Ramos (cell line): Measurements from ENCODE around the gene ARHGAP4.

Experiments
- in situ Hi-C: fragments of 300-500 bp; cut with MboI; formaldehyde crosslinking; loops from one replicate; pipeline ENCODE4 v1.14.3; 2022; ENCODE audit warnings: low sequenced_read_pairs; ENCODE audit not compliant: unreplicated experiment

ARHGAP4 gene

DNA sequence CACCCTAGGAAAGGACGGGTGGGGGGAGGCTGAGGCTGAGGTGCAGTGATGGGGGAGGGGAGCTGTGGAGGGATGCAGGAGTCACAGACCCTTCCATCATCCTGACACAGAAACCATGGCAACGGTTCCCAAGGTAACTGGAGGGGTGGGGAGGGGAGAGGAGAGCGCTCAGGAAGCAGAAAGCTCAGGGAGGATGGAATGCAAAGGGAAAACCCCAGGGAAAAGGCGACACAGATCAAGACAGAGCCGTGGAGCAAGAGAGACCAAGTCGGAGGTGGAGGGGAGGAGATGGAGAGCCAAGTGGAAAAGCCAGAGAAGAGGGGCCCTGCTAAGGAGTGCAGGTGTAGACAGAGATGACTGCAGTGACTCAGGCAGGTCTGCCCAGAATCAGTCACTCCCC is 54.6 kb downstream of the ARHGAP4 start:
- in situ Hi-C loops, result no loop called here

DNA sequence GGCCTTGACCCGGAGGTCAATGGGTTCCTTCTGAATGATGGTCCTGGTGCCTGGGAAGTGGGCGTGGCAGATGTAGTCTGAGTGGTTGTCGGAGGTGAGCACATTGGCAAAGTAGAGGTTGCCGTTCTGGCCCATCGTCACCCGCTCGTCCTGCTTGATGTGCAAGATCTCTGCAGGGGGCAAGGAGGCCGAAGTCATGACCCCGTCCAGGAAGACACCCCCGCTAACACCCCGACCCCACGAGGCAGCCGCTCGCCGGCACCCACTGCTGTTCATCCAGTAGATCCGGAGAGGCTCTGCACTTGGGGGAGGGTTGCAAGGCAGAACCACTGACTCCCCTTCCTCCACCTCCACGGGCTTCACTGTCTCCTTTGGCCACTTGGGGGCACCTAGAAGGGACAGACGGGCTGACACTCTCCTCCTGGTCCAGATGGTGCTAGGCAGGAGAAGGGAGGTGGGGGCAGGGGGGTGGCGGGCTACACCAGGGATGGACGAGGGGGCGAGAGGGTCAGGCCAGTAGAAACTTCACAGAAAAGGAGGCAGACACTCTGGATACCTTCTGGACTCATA is 55.2 kb downstream of the ARHGAP4 start:
- in situ Hi-C loops, result no loop called here

DNA sequence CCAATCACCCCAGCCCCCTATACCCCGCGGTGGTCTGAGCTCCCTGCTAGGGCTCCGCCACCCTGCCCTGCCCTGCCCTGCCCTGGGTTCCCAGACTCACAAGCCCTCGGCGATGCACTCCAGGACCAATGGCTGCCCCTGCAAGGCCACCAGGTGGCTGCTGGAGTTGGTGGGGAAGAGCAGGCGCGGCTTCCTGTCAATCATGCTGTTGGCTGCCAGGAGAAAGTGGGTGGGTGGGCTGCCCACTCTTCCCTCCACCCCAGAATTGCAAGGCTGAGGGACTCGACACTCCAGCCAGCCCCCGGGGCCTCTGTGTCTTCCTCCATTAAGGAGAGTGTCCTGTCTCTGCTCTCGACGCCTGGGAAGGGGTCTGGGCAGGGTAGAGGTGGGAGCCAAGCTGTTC is 55.8 kb downstream of the ARHGAP4 start:
- in situ Hi-C loops, result no loop called here

DNA sequence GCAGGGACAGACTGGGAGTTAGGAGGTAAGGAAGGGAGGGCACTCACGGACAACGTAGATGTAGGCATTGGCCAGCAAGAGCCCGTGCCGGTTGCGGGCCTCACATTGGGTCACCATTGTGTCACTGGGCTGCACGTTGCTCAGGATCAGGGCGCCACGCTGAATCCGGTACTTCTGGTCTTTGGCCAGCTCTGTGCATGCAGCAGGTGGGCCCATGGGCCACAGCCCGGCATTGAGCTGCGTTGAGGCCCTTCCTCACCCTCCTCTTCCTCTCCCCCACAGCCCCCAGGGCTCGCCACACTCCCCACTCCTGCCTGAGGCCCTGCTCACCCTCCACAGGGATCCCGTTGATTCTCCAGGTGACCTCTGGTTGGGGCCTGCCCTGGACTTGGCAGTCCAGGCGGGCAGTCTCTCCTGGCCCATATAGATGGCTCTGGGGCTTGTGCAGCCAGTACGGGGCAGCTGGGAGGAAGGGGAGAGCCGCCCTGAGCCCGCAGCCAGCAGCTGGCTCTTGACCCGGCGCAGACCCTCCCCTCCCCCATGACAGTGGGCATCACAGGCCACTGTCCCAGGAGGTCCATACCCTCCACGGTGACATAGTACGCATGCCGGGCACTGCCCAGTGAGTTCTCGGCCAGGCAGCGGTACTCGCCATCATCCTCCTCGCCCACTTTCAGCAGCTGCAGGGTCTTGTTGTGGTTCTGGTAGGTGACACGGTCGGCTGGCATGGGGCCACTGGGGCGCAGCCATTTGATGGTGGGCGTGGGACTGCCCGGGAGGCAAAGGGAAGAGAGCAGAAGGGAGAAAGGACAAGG is 56.4 kb downstream of the ARHGAP4 start:
- in situ Hi-C loops, result no loop called here

DNA sequence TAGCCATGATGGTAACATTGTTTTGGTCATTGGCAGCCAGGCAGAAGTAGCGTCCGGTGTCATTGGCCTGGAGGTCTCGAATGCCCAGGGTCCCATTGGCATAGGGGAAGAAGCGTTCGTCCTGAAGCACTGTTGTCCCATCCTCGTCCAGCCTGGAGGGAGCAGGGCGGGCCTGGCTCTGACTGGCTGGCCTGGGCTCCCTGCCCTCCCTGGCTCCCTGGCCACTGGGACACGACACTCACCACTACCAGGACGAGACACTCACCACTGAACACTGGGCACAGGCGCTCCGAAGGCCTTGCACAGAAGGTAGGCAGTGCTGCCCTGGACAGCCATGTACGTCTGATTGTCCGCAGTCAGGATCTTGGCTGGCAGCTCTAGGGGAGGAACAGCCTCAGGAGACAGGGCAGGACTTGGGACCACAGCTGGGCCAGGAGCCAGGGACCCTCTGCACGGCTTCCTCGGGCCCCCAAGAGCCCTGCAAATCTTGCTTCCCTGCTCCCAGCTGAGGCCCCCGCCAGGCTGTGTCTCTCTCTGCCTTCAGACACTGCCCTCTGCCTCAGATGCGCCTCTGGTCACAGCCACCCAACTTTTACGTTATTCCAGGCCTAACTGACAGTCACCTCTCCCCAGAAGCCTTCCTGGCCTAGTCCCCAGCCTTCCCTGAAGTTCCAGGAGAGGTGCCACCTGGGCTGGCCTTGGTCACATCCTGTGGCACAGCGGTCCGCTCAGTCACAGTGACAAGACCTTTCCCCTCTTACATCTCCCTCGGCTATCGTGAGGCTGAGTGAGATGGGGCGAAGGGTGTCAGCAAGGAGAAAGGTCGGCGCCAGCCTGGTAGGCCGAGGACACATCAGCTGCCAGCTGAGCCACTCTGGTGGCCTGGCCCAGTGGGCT is 57.2 kb downstream of the ARHGAP4 start:
- in situ Hi-C loops, result no loop called here

DNA sequence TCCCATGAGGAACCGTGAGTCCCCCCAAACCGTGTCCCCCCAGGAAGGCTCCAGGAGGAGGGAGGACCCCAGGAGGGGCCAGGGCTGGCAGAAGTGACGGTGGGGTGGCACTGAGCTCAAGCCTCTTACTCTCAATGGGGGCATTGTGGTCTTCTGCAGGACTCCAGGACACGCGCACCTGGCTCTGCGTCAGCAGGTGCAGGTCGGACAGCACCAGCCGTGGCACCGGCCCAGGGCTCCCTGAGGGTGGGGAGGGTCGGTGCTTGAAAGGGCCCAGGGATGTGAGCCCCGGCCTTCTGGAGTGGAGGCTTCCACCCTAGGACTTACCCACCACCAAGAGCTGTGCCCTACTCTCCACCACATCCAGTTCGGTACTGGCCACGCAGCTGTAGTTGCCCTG is 58.4 kb downstream of the ARHGAP4 start:
- in situ Hi-C loops, result no loop called here

DNA sequence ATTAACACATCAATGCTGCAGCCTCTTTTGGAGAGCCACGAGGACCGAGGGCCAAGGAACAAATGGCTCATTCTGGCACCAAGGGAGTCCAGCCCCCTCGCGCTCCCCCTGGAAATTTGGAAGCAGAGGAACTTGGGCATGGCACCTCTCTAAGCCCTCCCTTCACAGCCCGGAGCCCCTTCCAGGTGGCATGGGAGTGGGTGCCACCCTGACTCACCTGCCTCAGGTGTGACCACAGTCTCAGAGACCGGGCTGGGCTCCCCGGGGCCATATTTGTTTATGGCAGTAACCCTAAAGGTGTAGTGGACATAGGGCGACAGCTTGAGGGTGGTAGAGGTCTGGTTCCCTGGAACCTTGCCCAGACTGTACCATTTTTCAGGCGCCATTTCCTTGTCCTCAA is 58.9 kb downstream of the ARHGAP4 start:
- in situ Hi-C loops, result no loop called here

DNA sequence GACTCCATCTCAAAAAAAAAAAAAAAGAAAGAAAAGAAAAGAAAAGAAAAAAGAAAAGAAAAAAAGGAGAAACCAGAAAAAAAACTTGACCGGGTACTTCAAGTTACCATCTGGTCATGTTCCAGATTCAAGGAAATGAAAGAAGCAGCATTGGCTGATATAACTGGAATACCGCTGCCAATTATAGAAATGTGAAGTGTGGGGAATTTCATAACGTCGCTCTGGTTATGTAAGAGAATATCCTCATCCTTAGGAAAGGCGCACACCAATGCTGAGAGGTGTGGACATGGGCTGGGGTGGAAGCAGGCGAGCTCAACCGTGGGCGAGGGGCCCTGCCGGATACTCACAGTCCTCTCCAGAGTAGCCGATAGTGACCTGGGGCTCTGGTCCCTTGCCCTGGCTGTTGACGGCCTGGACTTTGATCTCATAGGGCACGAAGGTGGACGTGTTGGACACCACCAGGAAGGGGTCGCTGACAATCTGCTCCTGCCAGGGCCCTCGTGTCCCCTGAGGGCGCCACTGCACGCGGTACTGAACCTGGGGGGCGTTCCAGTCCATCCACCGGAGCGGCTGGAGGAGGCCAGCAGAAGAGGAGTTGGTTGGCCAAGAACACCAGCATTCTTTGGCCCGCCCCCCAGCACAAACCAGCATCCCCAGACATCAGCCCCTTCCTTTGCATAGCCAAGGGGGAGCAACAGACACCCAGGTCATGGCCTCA is 59.6 kb downstream of the ARHGAP4 start:
- in situ Hi-C loops, result no loop called here

DNA sequence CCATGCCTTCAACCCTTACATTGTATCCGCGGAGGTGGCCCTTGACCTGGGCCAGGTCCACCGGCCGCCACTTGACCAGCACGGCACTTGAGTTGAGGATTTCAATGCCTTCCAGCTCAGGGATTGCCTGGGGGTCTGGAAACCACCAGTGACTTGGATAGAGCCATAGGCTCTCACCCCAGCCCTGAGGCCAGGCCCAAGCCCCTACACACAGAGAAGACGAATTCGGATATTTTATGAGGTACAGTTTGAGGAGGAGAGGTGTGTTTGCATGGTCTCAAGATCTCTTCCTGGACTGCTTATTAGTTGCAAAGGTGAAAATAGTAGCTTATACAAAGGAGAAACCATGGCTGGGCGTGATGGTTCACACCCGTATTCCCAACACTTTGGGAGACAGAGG is 60.4 kb downstream of the ARHGAP4 start:
- in situ Hi-C loops, result no loop called here

DNA sequence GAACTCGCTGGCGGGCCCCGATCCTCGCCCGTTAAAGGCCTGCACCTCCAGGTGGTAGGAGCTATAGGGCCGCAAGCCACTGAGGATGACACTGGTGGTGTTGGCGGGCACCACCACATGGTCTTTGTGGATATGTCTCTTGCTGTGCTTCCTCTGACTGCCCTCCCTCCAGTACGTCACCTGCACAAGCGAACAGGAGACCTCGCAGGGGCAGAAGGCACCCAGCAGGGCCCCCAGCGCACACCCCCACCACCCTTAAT is 60.8 kb downstream of the ARHGAP4 start:
- in situ Hi-C loops, result no loop called here

DNA sequence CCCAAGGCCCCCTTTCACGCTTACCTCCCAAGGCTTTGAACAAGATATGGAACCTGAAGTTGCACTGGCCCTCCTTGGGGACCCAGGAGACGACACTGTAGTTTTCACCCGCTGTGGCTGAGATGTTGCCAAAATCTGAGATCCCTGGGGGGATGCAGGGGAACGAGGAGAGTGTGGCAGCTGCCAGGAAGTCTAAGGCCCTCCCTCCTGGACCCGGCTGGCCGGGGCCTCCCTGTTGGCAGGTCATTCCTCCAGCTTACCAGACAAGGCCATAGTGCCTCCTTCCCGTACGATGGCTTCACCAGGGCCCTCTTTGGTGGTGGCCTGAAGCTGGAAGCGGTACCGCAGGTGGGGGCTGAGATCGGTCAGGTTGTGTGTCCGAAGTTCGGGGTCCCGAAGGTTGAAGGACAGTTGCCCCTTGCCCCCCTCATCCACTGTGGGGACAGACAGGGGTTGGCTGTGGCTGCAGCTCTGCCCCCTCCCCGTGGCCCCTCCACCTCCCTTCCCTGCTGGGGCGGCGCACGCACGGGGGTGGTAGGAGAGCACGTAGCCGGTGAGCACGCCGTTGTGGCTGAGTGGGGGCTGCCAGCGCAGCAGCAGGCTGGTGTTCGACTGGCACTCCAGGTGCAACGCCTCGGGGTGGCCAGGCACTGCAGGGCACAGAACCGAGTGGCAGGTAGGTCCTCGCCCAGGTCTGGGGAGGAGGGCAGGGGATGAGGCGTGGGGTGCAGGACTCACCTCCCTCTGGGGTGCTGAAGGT is 61.3 kb downstream of the ARHGAP4 start:
- in situ Hi-C loops, result no loop called here

DNA sequence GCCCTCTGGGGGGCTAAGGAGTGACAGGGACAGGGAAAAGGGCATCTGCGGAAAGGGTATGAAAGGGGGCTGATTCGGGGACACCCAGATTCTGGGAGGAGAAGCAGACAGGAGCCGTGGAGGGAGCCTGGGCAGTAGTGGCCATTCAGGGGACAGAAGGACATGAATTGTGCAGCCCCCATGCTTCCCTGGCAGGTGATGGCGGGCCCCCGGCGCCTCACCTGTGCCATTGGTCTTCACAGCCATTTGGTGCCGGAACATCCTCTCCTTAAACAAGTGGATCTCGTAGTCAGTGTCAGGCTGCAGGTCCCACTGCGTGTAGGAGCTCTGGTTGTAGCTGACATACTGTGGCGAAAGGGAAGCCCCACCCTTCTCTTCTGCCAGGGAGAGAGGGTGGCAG is 62.0 kb downstream of the ARHGAP4 start:
- in situ Hi-C loops, result no loop called here

DNA sequence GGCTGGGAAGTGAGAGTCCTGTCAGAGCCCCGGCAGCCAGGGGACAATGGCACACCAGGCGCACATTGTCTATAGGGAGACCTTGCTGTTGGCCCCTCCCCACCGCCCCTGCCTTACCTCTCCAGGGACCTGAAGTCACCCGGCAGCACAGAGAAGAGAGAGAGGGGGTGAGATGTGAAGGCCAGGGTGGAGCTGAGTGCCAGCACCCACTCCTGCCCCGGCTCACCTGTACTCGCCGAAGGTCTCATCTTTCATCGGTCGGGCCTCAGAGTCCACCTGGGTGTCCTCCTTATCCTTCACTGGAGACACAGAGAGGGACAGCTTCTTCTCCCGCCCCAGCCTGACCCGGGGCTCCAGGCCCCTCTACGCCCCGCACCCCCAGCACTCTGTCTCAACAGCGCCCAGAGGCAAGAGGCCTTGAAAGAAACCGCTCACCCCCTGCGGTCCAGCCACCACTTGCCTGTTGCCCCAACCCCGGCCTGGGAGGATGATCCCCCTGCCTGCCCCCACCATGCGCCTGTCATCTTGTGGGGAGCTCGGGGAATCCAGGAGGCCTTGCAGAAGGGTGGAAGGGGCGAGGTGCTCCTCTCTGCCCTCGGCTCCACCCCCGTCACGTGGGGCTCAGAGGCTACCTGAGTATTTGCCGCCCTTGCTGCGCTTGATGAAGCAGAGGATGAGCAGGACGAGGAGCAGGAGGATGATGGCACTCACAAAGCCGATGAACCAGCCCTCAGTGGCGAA is 62.6 kb downstream of the ARHGAP4 start:
- in situ Hi-C loops, result no loop called here

DNA sequence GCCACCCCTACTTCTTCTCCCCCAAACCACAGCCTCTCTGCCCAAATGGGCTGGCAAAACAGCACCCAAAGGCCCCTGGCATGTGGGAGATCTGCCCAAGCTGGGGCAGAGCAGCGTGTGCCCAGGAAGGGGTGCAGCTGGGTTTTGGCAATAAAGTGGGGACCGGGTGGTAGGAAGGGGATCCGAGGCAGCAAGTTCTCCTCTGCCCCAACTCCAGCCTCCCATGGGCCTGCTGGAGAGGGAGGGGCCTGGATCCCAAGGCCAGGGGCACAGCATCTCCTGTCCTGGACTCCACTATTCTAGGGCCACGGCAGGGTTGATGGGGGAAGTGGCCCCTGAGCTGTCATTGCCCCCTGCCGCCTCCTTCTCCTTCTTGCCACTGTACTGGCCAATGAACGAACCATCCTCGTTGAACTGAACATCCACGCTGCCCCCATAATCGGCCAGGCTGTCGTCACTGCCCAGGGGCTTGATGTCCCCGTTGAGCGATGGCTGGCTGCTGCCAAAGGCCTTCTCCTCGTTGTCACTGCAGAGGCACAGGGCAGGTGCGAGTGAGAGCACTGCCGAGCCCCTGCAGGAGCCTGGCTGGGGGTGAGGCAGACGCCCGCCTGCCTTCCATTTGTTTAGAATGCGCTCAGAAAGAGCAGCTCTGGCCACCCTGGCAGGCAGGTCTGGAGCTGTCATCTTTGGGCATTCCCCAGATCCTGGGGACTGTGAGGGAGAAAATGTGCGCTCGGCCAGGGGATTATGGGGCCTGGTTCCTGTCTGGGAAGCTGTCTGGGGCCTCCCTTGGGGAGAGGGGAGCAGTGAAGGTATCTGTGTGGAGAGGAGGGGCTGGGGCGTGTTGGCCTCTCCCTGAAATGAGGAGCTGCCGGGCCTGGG is 63.5 kb downstream of the ARHGAP4 start:
- in situ Hi-C loops, result no loop called here

DNA sequence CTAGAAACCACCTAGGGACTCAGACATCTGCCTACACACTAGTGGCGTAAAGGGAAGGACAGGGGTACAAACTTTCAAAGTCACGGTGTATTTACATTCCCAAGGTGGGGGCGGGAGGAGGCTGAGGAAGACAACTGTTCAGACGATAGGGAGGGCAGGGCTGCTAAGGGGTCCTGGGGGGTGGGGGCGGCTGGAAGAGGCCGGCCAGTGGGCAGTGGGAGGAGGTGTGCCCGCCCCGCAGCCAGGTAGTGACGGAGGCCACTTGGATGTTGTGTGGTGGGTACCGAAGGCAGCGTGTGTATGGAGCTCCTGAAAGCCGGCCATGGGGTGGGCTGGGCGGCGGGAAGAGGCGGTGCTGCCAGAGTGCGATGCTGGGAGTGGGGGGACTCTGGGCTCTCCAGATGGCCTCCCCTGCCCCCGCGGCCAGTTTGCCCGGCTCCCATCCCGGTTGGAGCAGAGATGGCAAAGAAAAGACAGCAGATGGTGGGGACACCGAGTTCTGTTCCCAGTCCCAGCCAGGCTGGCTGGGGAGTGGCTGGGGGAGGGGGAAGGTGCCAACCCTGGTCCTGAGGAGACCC is 64.2 kb downstream of the ARHGAP4 start:
- in situ Hi-C loops, result no loop called here

DNA sequence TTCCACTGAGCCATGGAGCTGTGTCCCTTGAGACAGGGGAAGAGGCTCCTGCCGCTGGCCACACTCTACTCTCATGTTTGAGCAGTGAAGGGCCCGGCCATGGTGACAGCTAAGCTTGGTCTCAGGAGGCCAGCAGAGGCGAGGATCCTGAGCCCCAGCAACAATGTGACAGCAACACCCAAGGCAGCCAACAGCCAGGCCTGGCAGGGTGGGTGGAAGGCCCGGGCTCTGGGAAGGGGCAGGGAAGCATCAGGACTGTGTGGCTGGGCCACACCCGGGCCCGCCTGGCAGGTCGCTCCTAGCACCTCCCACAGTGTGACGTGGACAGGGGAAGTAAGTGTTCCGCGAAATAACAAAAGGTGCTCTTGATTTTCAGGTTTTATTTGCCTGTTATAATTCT is 64.9 kb downstream of the ARHGAP4 start:
- in situ Hi-C loops, result no loop called here
